ENCODE results near the gene RHOBTB1.

The RHOBTB1 gene

DNA sequence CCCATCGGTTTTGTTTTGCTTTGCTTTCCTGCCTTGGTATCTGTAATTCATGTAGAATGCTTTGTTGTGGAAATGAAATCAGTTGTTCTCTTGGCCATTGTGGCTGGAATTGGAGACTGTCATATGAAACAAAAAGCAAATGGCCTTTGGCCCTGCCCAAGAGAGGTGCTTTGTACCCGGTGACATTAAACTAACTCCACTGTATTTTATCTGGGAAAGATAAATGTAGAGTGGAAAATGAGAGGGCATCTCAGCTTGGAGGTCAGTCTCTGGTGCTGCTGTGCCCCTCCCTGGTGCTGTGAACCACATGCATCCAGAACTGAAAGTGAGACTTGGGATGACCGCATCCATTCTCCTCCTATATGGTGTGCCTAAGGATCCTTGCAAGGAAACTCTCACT lies 90.3 kb downstream of the RHOBTB1 start:
- Histone ChIP-seq H3K4me3 (ENCODE audit: low read length, poor library complexity, severe bottlenecking) (no peak overlapping the region), H3K27me3 (ENCODE audit: insufficient read depth, low read length, poor library complexity, severe bottlenecking) (no peaks in the 10 kb centered on the region), H3K9ac (ENCODE audit: low read depth, low read length, poor library complexity, severe bottlenecking) (no peak overlapping the region), H3K4me1 (ENCODE audit: insufficient read depth, low read length, poor library complexity, severe bottlenecking) (no peaks in the 10 kb centered on the region), H2AFZ (ENCODE audit: low read length) (no peak overlapping the region), H3K36me3 (ENCODE audit: insufficient read depth, low read length) (no peaks in the 10 kb centered on the region), H4K20me1 (ENCODE audit: insufficient read depth, low read length, poor library complexity, severe bottlenecking) (no peaks in the 10 kb centered on the region), H3K9me3 (ENCODE audit: insufficient read depth, low read depth, low read length) (no peaks in the 10 kb centered on the region; the same call in 1 of the 2 replicates), H3K79me2 (ENCODE audit: insufficient read depth, low read length) (no peaks in the 10 kb centered on the region), H3K9me2 (replicated peaks; ENCODE audit: low read depth, low read length) (no peaks in the 10 kb centered on the region), H3K4me2 (ENCODE audit: low read depth, low read length, poor library complexity, severe bottlenecking) (no peak overlapping the region), H3F3A (ENCODE audit: low read depth) (no peaks in the 10 kb centered on the region)
- TF ChIP-seq EZH2phosphoT487 (IDR thresholded peaks at IDR 0.05; ENCODE audit: borderline replicate concordance) (no peak), CTCF (conservative IDR thresholded peaks at IDR 0.05; ENCODE audit: low read length) (no peak)

- no peak overlapping the region for H2AFZ ChIP-seq (ENCODE audit: low read length)
- H3K4me2 ChIP-seq (ENCODE audit: low read depth, low read length, poor library complexity, severe bottlenecking) = no peak overlapping the region
These were observed 90.9 kb downstream of the RHOBTB1 start for GRCh38 chr10:60853107-60853506.

GRCh38 chr10:60849740-60850139 lies 94.2 kb downstream of the RHOBTB1 start:
- no peaks in the 10 kb centered on the region for H4K20me1 ChIP-seq (ENCODE audit: insufficient read depth, low read length, poor library complexity, severe bottlenecking)
- H3K4me3 ChIP-seq (ENCODE audit: low read length, poor library complexity, severe bottlenecking) = no peak overlapping the region
- no peaks in the 10 kb centered on the region for H3K79me2 ChIP-seq (ENCODE audit: insufficient read depth, low read length)
- H2AFZ ChIP-seq (ENCODE audit: low read length) = no peak overlapping the region
- H3K4me1 ChIP-seq (ENCODE audit: insufficient read depth, low read length, poor library complexity, severe bottlenecking) = no peaks in the 10 kb centered on the region
- H3K9me3 ChIP-seq (ENCODE audit: insufficient read depth, low read depth, low read length) = no peaks in the 10 kb centered on the region; the same call in 1 of the 2 replicates
- H3K4me2 ChIP-seq (ENCODE audit: low read depth, low read length, poor library complexity, severe bottlenecking) = no peak overlapping the region
- no peak overlapping the region for H3K9ac ChIP-seq (ENCODE audit: low read depth, low read length, poor library complexity, severe bottlenecking)
- no peak for TF ChIP-seq CTCF (conservative IDR thresholded peaks at IDR 0.05; ENCODE audit: low read length)
- TF ChIP-seq EZH2phosphoT487 (IDR thresholded peaks at IDR 0.05; ENCODE audit: borderline replicate concordance) = no peak
- H3K9me2 ChIP-seq (replicated peaks; ENCODE audit: low read depth, low read length) = no peaks in the 10 kb centered on the region
- H3K27me3 ChIP-seq (ENCODE audit: insufficient read depth, low read length, poor library complexity, severe bottlenecking) = no peaks in the 10 kb centered on the region
- no peaks in the 10 kb centered on the region for H3K36me3 ChIP-seq (ENCODE audit: insufficient read depth, low read length)
- H3F3A ChIP-seq (ENCODE audit: low read depth) = no peaks in the 10 kb centered on the region

More at GRCh38 chr10:60853107-60853506, 90.9 kb downstream of the RHOBTB1 start:
- no peaks in the 10 kb centered on the region for H3K4me1 ChIP-seq (ENCODE audit: insufficient read depth, low read length, poor library complexity, severe bottlenecking)
- H3K9me2 ChIP-seq (replicated peaks; ENCODE audit: low read depth, low read length) = no peaks in the 10 kb centered on the region
- no peaks in the 10 kb centered on the region for H4K20me1 ChIP-seq (ENCODE audit: insufficient read depth, low read length, poor library complexity, severe bottlenecking)
- H3K4me3 ChIP-seq (ENCODE audit: low read length, poor library complexity, severe bottlenecking) = no peak overlapping the region
- no peaks in the 10 kb centered on the region for H3K79me2 ChIP-seq (ENCODE audit: insufficient read depth, low read length)
- no peaks in the 10 kb centered on the region for H3K27me3 ChIP-seq (ENCODE audit: insufficient read depth, low read length, poor library complexity, severe bottlenecking)
- no peak for TF ChIP-seq EZH2phosphoT487 (IDR thresholded peaks at IDR 0.05; ENCODE audit: borderline replicate concordance)
- TF ChIP-seq CTCF (conservative IDR thresholded peaks at IDR 0.05; ENCODE audit: low read length) = no peak
- H3K9me3 ChIP-seq (ENCODE audit: insufficient read depth, low read depth, low read length) = no peaks in the 10 kb centered on the region; the same call in 1 of the 2 replicates
- H3K36me3 ChIP-seq (ENCODE audit: insufficient read depth, low read length) = no peaks in the 10 kb centered on the region
- no peak overlapping the region for H3K9ac ChIP-seq (ENCODE audit: low read depth, low read length, poor library complexity, severe bottlenecking)
- no peaks in the 10 kb centered on the region for H3F3A ChIP-seq (ENCODE audit: low read depth)

All from Loucy (cell line).